Measurements from ENCODE around the gene OR7A17. TPM values are rescaled to one million over a fixed set of nuclear protein-coding genes. Genes with fewer than 3 reads are reported as not detected.

Gene OR7A17
- total RNA-seq, 1 donor from 2014 or later: not detected

DNA sequence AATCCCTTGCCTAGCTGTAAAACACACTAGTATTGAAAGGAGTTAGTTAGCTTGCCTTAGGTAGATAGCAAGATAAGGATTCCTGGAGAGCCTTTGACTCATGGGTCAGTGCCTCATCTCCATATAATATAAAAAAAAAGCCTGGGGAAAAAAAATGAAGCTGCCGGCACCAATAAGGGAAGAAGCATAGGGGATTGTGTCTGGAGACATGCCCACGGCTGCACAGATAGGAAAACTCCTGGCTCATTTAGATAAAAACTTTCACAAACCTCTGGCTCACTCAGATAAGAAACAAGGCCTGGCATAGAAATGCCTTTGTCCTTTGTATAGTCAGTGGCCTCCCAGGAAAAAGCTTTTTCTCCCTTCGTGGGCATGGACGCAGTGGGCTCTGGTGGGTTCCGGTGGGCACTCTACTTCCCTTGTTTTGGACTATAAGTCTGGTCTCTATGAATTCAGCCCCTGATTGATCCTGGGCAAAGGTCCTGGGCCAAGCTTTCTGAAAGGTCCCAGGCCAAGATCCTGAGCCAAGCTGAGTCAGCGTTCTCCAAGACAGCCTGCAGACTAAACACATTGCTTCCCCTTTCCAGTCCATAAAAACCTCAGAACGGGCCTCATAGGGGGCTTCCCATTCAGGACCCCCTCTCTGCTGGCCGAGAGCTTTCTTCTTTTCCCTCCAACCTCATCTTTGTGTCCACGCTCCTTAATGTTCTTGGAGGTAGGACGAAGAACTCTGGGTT lies 4.9 kb upstream of the OR7A17 start:
- H3K9me3 ChIP-seq: no peaks in the 10 kb centered on the region
- intact Hi-C loops (cut with DNase I): no loop called here
- DNase-seq (ENCODE audit: low spot score in 2 of 2): no peak

DNA sequence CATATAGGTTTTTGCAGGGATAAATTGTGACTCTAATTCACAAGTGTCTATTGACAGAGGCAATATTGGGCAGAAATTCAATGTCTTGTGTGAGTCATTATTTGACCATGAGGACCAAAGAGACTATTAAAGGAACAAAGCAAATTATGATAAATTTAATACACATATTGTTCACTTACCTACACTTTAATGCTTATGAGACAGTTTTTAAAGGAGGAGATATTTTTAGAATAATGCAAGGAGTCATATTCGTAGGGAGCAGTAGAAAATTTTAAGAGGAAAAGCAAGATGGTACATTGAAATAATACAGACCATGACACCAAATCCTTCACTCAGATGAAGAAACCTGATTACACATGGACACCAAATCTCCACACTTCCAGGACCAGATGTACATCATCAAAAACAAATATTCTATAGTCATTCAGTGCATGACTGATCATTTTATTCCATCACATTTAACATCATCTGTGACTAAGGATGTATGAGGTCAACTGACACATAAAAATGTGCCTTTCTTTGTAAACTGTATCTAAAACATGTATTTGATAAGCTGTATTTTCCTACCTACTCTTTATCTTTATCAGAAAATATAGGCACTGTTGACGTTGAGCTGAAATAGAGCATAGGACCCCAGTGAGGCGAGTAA lies 4.2 kb upstream of the OR7A17 start:
- intact Hi-C loops (cut with DNase I): loop anchor here (5.0 kb wide), 1 partner anchor 318 kb away; the partner anchor contains the start of gene NDUFB7
- Histone ChIP-seq H3K27ac (no peak overlapping the region), H3K4me3 (no peak overlapping the region)

More for the DNA sequence above, 4.9 kb upstream of the OR7A17 start:
- TF ChIP-seq, protein P1, sequence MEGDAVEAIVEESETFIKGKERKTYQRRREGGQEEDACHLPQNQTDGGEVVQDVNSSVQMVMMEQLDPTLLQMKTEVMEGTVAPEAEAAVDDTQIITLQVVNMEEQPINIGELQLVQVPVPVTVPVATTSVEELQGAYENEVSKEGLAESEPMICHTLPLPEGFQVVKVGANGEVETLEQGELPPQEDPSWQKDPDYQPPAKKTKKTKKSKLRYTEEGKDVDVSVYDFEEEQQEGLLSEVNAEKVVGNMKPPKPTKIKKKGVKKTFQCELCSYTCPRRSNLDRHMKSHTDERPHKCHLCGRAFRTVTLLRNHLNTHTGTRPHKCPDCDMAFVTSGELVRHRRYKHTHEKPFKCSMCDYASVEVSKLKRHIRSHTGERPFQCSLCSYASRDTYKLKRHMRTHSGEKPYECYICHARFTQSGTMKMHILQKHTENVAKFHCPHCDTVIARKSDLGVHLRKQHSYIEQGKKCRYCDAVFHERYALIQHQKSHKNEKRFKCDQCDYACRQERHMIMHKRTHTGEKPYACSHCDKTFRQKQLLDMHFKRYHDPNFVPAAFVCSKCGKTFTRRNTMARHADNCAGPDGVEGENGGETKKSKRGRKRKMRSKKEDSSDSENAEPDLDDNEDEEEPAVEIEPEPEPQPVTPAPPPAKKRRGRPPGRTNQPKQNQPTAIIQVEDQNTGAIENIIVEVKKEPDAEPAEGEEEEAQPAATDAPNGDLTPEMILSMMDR (IDR thresholded peaks at IDR 0.05): no peak
- Histone ChIP-seq H3K27ac (no peak overlapping the region), H3K36me3 (no peaks in the 10 kb centered on the region), H3K27me3 (no peaks in the 10 kb centered on the region), H3K4me3 (no peak overlapping the region), H3K4me1 (no peaks in the 10 kb centered on the region)

DNA sequence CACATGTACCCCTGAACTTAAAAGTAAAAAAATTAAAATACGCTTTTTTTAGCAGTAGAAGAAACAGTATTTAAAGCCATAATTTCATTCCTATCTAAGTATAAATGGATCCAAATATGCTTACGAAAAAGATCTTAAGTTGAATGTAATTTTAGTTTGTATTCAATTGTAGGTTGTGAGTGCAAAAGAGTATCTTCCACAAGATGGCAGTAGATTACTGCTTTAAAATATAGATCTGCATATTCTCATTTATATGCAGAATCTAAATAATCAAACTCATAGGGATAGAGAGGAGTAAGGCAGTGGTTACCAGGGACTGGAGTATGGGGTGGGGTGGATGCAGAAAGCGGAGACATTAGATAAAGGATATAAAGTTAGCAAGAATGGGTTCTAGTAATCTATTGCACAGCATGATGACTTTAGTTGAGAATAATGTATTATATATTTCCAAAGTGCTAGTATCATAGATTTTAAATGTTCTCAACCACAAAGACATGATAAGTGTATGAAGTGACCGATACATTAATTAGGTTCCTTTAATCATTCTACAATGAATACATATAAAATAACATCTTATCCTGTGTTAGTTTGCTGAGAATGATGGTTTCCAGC lies 14.2 kb downstream of the OR7A17 start:
- TF ChIP-seq, protein P1 (IDR thresholded peaks at IDR 0.05): no peak
- H3K27me3 ChIP-seq: no peaks in the 10 kb centered on the region

More for the DNA sequence above, 4.2 kb upstream of the OR7A17 start:
- H3K4me1 ChIP-seq: no peaks in the 10 kb centered on the region
- no peaks in the 10 kb centered on the region for H3K36me3 ChIP-seq
- H3K9me3 ChIP-seq: no peaks in the 10 kb centered on the region
- DNase-seq (ENCODE audit: low spot score in 2 of 2): no peak
- TF ChIP-seq, protein P1 (IDR thresholded peaks at IDR 0.05): no peak
- no peaks in the 10 kb centered on the region for H3K27me3 ChIP-seq

DNA sequence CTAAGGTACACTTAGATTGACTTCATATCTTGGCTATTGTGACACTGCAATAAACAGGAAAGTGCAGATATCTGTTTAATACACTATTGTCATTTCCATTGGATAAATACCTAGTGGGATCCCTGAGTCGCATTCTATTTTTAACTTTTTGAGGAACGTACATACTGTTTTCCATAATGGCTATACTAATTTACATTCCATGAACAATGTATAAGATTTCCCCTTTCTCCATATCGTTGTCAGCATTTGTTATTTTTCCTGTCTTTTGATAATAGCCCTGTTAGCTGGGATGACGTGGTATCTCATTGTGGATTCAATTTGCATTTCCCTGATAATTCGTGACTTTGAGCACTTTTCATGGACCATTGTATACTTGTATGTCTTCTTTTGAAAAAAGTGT lies 17.4 kb downstream of the OR7A17 start:
- Histone ChIP-seq H3K36me3 (no peaks in the 10 kb centered on the region), H3K27me3 (no peaks in the 10 kb centered on the region), H3K9me3 (no peaks in the 10 kb centered on the region), H3K27ac (no peak overlapping the region), H3K4me3 (no peak overlapping the region), H3K4me1 (no peaks in the 10 kb centered on the region)
- no peak for DNase-seq (ENCODE audit: low spot score in 2 of 2)
- TF ChIP-seq, protein P1 (IDR thresholded peaks at IDR 0.05): no peak
- intact Hi-C loops (cut with DNase I): no loop called here

More for the DNA sequence above, 14.2 kb downstream of the OR7A17 start:
- no peak overlapping the region for H3K27ac ChIP-seq
- no peak for DNase-seq (ENCODE audit: low spot score in 2 of 2)
- no peaks in the 10 kb centered on the region for H3K4me1 ChIP-seq
- H3K9me3 ChIP-seq: no peaks in the 10 kb centered on the region
- no peak overlapping the region for H3K4me3 ChIP-seq
- H3K36me3 ChIP-seq: no peaks in the 10 kb centered on the region
- intact Hi-C loops (cut with DNase I): no loop called here

DNA sequence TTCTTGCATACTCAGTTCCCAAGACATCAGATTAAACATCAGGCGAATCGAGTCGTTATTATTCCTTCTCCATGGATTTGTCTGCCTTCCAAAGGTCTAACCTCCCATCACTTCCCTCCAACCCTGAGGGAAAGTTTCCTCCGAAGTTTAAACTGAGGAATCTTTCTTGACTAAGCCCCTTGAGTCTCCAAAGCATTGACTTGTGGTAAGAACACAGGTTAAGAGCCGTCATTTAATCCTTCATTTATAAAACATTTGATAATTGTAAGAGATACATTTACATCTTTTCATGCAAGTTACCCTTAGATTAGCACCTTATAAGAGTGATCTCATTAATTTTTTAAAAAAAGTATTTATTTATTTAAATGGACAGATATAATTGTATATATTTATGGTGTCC lies 37.1 kb downstream of the OR7A17 start, which contains the start of gene OR7A10:
Gene OR7A10 (minus strand): TSS at position 101 of the 400 bp plus-strand sequence. CDS start 7,045 bp downstream, outside the sequence.
- intact Hi-C loops (cut with DNase I): no loop called here
- no peak for DNase-seq (ENCODE audit: low spot score in 2 of 2)
- Histone ChIP-seq H3K9me3 (no peaks in the 10 kb centered on the region), H3K27ac (no peak within 1 kb of the TSS), H3K27me3 (no peaks in the 10 kb centered on the region), H3K4me1 (no peaks in the 10 kb centered on the region), H3K4me3 (no peak within 1 kb of the TSS), H3K36me3 (no peaks in the 10 kb centered on the region)
- TF ChIP-seq, protein P1 (IDR thresholded peaks at IDR 0.05): no peak

Data from ascending aorta (tissue), 2 donors.